ENCODE results near the gene MTG2. TPM values are rescaled to one million over a fixed set of nuclear protein-coding genes. Genes with fewer than 3 reads are reported as not detected.
A peak's percentile ranks its signal among the peaks of the same experiment; 100 is the strongest.

The MTG2 gene
- total RNA-seq, 1 experiment from 2014 or later = 110 TPM

DNA sequence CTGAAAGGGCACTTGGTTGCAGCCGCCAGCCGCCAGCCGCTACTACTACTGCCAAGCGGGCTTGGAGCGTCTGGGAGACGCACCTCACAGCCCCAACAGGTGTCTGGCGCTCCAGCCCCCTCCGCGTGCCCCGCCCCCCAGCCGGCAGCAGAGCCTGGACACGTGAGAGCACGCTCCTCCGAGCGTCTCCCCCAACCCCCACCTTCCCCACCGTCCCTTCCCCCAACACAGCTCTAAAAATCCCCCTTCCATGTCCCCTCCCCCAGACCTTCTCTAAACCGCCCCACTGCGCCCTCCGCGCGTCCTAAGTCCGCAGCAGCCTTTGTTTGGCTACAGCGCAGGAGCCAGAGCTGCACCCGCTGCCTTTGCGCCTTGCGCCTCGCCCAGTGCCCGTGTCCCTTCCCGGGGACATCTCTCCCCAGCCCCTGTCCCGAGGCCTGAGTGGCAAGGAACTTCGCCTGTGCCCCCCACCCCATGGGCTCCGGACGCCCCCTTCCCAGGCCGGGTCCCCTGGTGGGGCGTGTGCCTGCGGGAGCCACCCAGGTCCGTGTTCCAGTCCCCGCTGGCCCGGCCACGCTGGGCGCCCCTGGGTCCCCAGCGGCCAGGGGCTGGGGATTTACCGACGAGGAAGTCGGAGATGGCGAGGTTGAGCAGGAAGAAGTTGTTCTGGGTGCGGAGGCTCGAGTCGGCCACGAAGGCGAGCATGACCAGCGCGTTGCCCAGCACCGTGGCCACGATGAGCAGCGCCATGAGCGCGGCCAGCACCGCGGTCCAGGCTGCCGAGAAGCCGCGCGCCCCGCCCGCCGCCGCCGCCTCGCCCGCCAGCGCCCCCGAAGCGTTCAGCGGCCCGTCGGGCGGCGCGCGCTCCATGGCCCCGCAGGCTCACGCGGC is 36.5 kb downstream of the MTG2 start:
- no peaks in the 10 kb centered on the region for H3K36me3 Mint-ChIP-seq (ENCODE audit: insufficient read depth, unreplicated experiment)
- ChIA-PET POLR2A (interaction anchor here (0.7 kb wide), 1 partner anchor 93 kb away, joined by 3 read pairs; no protein-coding TSS in a partner anchor), CTCF (no interaction called here)
- peak in 1 of 2 experiments; percentile 59 for DNase-seq
- H3K27ac Mint-ChIP-seq (ENCODE audit: unreplicated experiment) = no peak overlapping the region
- H3K27me3 Mint-ChIP-seq (ENCODE audit: insufficient read depth, unreplicated experiment) = peaks cover 57% of the 10 kb centered on the region
- H3K9me3 Mint-ChIP-seq (ENCODE audit: unreplicated experiment) = no peaks in the 10 kb centered on the region
- Histone ChIP-seq H3K9me3 (no peaks in the 10 kb centered on the region), H3K4me3 (ENCODE audit: low read depth, low read length) (peak overlapping the region; percentile 29), H3K27me3 (replicated peaks; ENCODE audit: control insufficient read depth, insufficient read depth, low read length) (peaks cover 36% of the 10 kb centered on the region), H3K36me3 (ENCODE audit: control insufficient read depth, insufficient read depth, low read length) (no peaks in the 10 kb centered on the region), H3K4me1 (peaks cover 26% of the 10 kb centered on the region)
- H3K4me3 Mint-ChIP-seq (ENCODE audit: unreplicated experiment) = peak overlapping the region; percentile 65
- TF ChIP-seq, protein P1, sequence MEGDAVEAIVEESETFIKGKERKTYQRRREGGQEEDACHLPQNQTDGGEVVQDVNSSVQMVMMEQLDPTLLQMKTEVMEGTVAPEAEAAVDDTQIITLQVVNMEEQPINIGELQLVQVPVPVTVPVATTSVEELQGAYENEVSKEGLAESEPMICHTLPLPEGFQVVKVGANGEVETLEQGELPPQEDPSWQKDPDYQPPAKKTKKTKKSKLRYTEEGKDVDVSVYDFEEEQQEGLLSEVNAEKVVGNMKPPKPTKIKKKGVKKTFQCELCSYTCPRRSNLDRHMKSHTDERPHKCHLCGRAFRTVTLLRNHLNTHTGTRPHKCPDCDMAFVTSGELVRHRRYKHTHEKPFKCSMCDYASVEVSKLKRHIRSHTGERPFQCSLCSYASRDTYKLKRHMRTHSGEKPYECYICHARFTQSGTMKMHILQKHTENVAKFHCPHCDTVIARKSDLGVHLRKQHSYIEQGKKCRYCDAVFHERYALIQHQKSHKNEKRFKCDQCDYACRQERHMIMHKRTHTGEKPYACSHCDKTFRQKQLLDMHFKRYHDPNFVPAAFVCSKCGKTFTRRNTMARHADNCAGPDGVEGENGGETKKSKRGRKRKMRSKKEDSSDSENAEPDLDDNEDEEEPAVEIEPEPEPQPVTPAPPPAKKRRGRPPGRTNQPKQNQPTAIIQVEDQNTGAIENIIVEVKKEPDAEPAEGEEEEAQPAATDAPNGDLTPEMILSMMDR (IDR thresholded peaks at IDR 0.05; ENCODE audit: insufficient read depth in 1 of 2, low read depth in 1 of 2, low read length in 1 of 2, severe bottlenecking in 1 of 2, unreplicated experiment in 1 of 2) = no peak
- BruUV-seq (replicated peaks) = no TSS peak
- H3K4me1 Mint-ChIP-seq (ENCODE audit: low read depth, unreplicated experiment) = no peaks in the 10 kb centered on the region
- intact Hi-C loops (cut with micrococcal nuclease; ENCODE audit: unreplicated experiment) = no loop called here

DNA sequence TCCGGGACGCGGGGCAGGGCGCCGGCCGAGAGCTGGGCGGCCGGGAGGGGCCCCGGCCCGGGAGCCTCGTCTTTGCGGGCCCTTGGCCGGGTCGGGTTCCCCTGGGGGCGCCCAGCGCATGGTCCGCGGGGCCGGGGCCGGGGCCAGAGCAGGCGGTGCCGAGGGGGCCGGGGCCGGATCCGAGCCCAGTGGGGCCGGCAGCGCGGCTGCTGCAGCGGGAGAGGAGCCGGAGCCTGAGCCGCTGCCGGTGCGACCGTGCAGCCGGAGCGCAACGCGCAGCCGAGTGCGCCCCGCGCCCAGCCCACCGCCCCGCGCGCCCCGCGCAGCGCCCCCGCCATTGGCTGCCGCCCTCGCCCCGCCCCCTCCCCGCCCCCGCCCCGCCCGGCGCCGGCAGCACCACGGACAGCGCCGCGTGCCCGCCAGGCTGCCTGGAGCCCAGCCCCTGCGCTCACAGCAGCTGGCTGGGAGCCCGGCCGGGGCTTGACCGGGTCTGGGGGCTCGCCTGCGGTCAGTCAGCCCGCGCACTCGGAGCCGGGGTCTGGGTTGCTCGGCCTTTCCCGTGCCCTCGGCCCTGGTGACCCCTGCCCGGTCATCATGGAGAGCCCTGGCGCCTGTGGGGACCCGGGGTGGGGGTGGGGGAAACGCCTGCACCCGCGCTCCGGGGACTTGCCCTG is 37.3 kb downstream of the MTG2 start, which contains the start of gene HRH3:
Gene HRH3 (minus strand): TSS at position 287 of the 674 bp plus-strand sequence. CDS start 308 bp downstream, outside the sequence.
- no TSS peak for BruUV-seq (replicated peaks)
- Histone ChIP-seq H3K27me3 (replicated peaks; ENCODE audit: control insufficient read depth, insufficient read depth, low read length) (peaks cover 37% of the 10 kb centered on the region), H3K4me1 (peaks cover 26% of the 10 kb centered on the region), H3K4me3 (ENCODE audit: low read depth, low read length) (peak within 1 kb of the TSS; percentile 29), H3K9me3 (no peaks in the 10 kb centered on the region), H3K36me3 (ENCODE audit: control insufficient read depth, insufficient read depth, low read length) (no peaks in the 10 kb centered on the region)
- Mint-ChIP-seq H3K9me3 (ENCODE audit: unreplicated experiment) (no peaks in the 10 kb centered on the region), H3K27me3 (ENCODE audit: insufficient read depth, unreplicated experiment) (peaks cover 57% of the 10 kb centered on the region), H3K4me1 (ENCODE audit: low read depth, unreplicated experiment) (no peaks in the 10 kb centered on the region), H3K4me3 (ENCODE audit: unreplicated experiment) (peak within 1 kb of the TSS; percentile 65), H3K27ac (ENCODE audit: unreplicated experiment) (no peak within 1 kb of the TSS), H3K36me3 (ENCODE audit: insufficient read depth, unreplicated experiment) (no peaks in the 10 kb centered on the region)
- TF ChIP-seq, protein P1 (IDR thresholded peaks at IDR 0.05; ENCODE audit: insufficient read depth in 1 of 2, low read depth in 1 of 2, low read length in 1 of 2, severe bottlenecking in 1 of 2, unreplicated experiment in 1 of 2) = no peak
- peak in 1 of 2 experiments; percentile 91 for DNase-seq
- intact Hi-C loops (cut with micrococcal nuclease; ENCODE audit: unreplicated experiment) = loop anchor here (5.0 kb wide), 1 partner anchor 1557 kb away; no protein-coding TSS in a partner anchor
- ChIA-PET CTCF (no interaction called here), POLR2A (no interaction called here)

All from Caco-2 (cell line).